ENCODE measurements around the gene PCDHA1. TPM values are rescaled to one million over a fixed set of nuclear protein-coding genes. Genes with fewer than 3 reads are reported as not detected.
A peak's percentile ranks its signal among the peaks of the same experiment; 100 is the strongest.
"Not testable (repeated sequence)": the region's sequence is repeated elsewhere in the genome, so short reads cannot be mapped to it uniquely, and the experiment has no call there.

PCDHA1 gene
- total RNA-seq, 6 donors from 2014 or later = 0.13 TPM; not detected in 5

DNA sequence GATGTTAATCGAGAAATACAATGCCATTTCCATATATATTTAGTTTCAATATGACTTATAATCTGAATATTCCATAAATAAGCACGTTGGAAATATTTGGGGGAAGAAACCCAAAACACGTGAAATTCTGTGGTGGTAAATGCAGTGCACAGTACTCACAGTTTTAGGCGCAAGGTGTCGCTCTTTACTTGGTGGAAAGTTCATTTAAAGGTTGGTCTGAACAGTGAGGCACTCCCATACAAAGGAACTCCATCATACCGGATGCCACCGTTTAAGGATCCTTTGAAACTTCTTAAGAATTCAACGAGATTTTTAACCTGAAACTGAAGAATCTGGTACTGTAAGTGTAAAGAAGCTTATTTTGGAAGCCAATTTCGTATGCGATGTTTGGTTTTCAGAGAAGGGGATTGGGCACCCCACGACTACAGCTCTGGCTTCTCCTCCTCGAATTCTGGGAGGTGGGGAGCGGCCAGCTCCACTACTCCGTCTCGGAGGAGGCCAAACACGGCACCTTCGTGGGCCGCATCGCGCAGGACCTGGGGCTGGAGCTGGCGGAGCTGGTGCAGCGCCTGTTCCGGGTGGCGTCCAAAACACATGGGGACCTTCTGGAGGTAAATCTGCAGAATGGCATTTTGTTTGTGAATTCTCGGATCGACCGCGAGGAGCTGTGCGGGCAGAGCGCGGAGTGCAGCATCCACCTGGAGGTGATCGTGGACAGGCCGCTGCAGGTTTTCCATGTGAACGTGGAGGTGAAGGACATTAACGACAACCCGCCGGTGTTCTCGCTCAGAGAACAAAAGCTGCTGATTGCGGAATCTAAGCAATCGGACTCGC lies 83.0 kb downstream of the PCDHA1 start, which contains the start of gene PCDHA11:
TSS of gene PCDHA11 (plus strand) at position 237 of the 834 bp plus-strand sequence. CDS start at position 384, 147 bp downstream.
- ATAC-seq (ENCODE audit: low FRiP score in 2 of 2) (no peak), DNase-seq (peak in 1 of 2 donors; percentile 56)
- WGBS, 2 donors = 19 to 20% methylated on average over 28 to 41 of the region's 41 CpGs
- Histone ChIP-seq H3K27ac (no peak within 1 kb of the TSS), H3K4me3 (peak within 1 kb of the TSS in 3 of 4 donors; percentile 6 to 25 (median 23)), H3K4me1 (no peaks in the 10 kb centered on the region), H3K36me3 (no peaks in the 10 kb centered on the region), H3K27me3 (no peaks in the 10 kb centered on the region), H3K9me3 (peaks cover 0 to 29% (median 26%) of the 10 kb centered on the region in 4 donors)
- TF ChIP-seq POLR2A (IDR thresholded peaks at IDR 0.05) = no peak
- TF ChIP-seq, protein P1, sequence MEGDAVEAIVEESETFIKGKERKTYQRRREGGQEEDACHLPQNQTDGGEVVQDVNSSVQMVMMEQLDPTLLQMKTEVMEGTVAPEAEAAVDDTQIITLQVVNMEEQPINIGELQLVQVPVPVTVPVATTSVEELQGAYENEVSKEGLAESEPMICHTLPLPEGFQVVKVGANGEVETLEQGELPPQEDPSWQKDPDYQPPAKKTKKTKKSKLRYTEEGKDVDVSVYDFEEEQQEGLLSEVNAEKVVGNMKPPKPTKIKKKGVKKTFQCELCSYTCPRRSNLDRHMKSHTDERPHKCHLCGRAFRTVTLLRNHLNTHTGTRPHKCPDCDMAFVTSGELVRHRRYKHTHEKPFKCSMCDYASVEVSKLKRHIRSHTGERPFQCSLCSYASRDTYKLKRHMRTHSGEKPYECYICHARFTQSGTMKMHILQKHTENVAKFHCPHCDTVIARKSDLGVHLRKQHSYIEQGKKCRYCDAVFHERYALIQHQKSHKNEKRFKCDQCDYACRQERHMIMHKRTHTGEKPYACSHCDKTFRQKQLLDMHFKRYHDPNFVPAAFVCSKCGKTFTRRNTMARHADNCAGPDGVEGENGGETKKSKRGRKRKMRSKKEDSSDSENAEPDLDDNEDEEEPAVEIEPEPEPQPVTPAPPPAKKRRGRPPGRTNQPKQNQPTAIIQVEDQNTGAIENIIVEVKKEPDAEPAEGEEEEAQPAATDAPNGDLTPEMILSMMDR (IDR thresholded peaks at IDR 0.05) = peak in 2 of 6 experiments; percentile 10 to 18

GRCh38 chr5:140869555-140869886 lies 83.6 kb downstream of the PCDHA1 start:
- ATAC-seq (ENCODE audit: low FRiP score in 2 of 2) = no peak
- no peaks in the 10 kb centered on the region for H3K4me1 ChIP-seq
- no peak for DNase-seq
- no peak overlapping the region for H3K27ac ChIP-seq
- TF ChIP-seq POLR2AphosphoS5 (IDR thresholded peaks at IDR 0.05) (no peak), POLR2A (IDR thresholded peaks at IDR 0.05) (no peak), EP300 (IDR thresholded peaks at IDR 0.05) (no peak)
- TF ChIP-seq, protein P1 (IDR thresholded peaks at IDR 0.05) = no peak
- H3K4me3 ChIP-seq = no peak overlapping the region
- no peaks in the 10 kb centered on the region for H3K36me3 ChIP-seq
- no peaks in the 10 kb centered on the region for H3K27me3 ChIP-seq
- WGBS, 2 donors = 66 to 67% methylated on average over 5 of the region's 5 CpGs
- peaks cover 0 to 32% (median 26%) of the 10 kb centered on the region in 4 donors for H3K9me3 ChIP-seq

DNA sequence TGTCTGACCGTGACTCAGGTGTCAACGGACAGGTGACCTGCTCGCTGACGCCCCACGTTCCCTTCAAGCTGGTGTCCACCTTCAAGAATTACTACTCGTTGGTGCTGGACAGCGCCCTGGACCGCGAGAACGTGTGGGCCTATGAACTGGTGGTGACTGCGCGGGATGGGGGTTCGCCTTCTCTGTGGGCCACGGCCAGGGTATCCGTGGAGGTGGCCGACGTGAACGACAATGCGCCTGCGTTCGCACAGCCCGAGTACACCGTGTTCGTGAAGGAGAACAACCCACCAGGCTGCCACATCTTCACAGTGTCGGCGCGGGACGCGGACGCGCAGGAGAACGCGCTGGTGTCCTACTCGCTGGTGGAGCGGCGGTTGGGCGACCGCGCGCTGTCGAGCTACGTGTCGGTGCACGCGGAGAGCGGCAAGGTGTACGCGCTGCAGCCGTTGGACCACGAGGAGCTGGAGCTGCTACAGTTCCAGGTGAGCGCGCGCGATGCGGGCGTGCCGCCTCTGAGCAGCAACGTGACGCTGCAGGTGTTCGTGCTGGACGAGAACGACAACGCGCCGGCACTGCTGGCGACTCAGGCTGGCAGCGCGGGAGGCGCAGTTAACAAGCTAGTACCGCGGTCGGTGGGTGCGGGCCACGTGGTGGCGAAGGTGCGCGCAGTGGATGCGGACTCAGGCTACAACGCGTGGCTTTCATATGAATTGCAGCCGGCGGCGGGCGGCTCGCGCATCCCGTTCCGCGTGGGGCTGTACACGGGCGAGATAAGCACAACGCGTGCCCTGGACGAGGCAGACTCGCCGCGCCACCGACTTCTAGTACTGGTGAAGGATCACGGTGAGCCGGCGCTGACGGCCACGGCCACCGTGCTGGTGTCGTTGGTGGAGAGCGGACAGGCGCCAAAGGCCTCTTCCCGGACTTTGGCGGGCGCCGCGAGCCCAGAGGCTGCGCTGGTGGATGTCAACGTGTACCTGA lies 84.6 kb downstream of the PCDHA1 start:
- no peak for TF ChIP-seq POLR2A (IDR thresholded peaks at IDR 0.05)
- TF ChIP-seq, protein P1 (IDR thresholded peaks at IDR 0.05) = no peak
- no peak for TF ChIP-seq POLR2AphosphoS5 (IDR thresholded peaks at IDR 0.05)
- TF ChIP-seq EP300 (IDR thresholded peaks at IDR 0.05) = no peak
- peaks cover 0 to 40% (median 28%) of the 10 kb centered on the region in 4 donors for H3K9me3 ChIP-seq
- H3K27me3 ChIP-seq = no peaks in the 10 kb centered on the region
- 48 to 64% methylated on average over 37 to 57 of the region's 114 CpGs for WGBS, 2 donors
- H3K36me3 ChIP-seq = no peaks in the 10 kb centered on the region
- H3K27ac ChIP-seq = no peak overlapping the region
- H3K4me1 ChIP-seq = no peaks in the 10 kb centered on the region
- DNase-seq (peak in 1 of 2 donors; percentile 84), ATAC-seq (ENCODE audit: low FRiP score in 2 of 2) (no peak)
- H3K4me3 ChIP-seq = no peak overlapping the region

GRCh38 chr5:140875085-140876065 lies 89.4 kb downstream of the PCDHA1 start, which contains the start of gene PCDHA12:
Gene PCDHA12 (plus strand): TSS chr5:140875308. CDS start chr5:140875473, 165 bp downstream.
- H3K4me3 ChIP-seq = peak within 1 kb of the TSS in 3 of 4 donors; percentile 18 to 31 (median 30)
- H3K27me3 ChIP-seq = no peaks in the 10 kb centered on the region
- WGBS, 2 donors = 24% methylated on average over 30 to 47 of the region's 47 CpGs
- peaks cover 0 to 33% (median 29%) of the 10 kb centered on the region in 4 donors for H3K9me3 ChIP-seq
- ATAC-seq (ENCODE audit: low FRiP score in 2 of 2) (peak in 1 of 2 donors; percentile 53), DNase-seq (peak; percentile 22 to 46)
- H3K36me3 ChIP-seq = no peaks in the 10 kb centered on the region
- H3K27ac ChIP-seq = peak within 1 kb of the TSS in 2 of 4 donors; percentile 16 to 41
- TF ChIP-seq, protein P1 (IDR thresholded peaks at IDR 0.05) = peak in 2 of 6 experiments; percentile 12 to 14
- TF ChIP-seq POLR2AphosphoS5 (IDR thresholded peaks at IDR 0.05) (no peak), EP300 (IDR thresholded peaks at IDR 0.05) (no peak)
- H3K4me1 ChIP-seq = no peaks in the 10 kb centered on the region

DNA sequence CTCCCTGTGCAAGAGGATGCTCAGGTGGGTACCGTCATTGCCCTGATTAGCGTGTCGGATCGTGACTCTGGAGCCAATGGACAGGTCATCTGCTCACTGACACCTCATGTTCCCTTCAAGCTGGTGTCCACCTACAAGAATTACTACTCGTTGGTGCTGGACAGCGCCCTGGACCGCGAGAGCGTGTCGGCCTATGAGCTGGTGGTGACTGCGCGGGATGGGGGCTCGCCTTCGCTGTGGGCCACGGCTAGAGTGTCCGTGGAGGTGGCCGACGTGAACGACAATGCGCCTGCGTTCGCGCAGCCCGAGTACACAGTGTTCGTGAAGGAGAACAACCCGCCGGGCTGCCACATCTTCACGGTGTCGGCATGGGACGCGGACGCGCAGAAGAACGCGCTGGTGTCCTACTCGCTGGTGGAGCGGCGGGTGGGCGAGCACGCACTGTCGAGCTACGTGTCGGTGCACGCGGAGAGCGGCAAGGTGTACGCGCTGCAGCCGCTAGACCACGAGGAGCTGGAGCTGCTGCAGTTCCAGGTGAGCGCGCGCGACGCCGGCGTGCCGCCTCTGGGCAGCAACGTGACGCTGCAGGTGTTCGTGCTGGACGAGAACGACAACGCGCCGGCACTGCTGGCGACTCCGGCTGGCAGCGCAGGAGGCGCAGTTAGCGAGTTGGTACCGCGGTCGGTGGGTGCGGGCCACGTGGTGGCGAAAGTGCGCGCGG lies 90.8 kb downstream of the PCDHA1 start:
- not testable (repeated sequence) for H3K4me3 ChIP-seq; H3K27me3 ChIP-seq; H3K4me1 ChIP-seq; H3K36me3 ChIP-seq; ATAC-seq (ENCODE audit: low FRiP score in 2 of 2); H3K27ac ChIP-seq
- peak in 1 of 2 donors; percentile 85 for DNase-seq
- peaks cover 0 to 23% (median 21%) of the 10 kb centered on the region in 4 donors for H3K9me3 ChIP-seq
- 53 to 60% methylated on average over 40 to 79 of the region's 80 CpGs for whole genome bisulfite sequencing, 2 donors
